ENCODE measurements around the gene RAX2.

The RAX2 gene

GRCh38 chr19:3771000-3771905 lies 775 bp downstream of the RAX2 start:
- DNase-seq (ENCODE audit: insufficient read length, low spot score) = no peak
- no peak for TF ChIP-seq CTCF (IDR thresholded peaks at IDR 0.05; ENCODE audit: insufficient read depth, missing control alignments)
- FAIRE-seq = no peak

- DNase-seq (ENCODE audit: insufficient read length, low spot score) (no peak), FAIRE-seq (no peak)
- no peak for TF ChIP-seq CTCF (IDR thresholded peaks at IDR 0.05; ENCODE audit: insufficient read depth, missing control alignments)
Observed at GRCh38 chr19:3770136-3770999, 1.7 kb downstream of the RAX2 start.

GRCh38 chr19:3769494-3769893 lies 2.5 kb downstream of the RAX2 start:
- FAIRE-seq (no peak), DNase-seq (ENCODE audit: insufficient read length, low spot score) (no peak)
- TF ChIP-seq CTCF (IDR thresholded peaks at IDR 0.05; ENCODE audit: insufficient read depth, missing control alignments) = no peak

GRCh38 chr19:3768748-3769099 lies 3.3 kb downstream of the RAX2 start:
- DNase-seq (ENCODE audit: insufficient read length, low spot score) (no peak), FAIRE-seq (no peak)
- TF ChIP-seq CTCF (IDR thresholded peaks at IDR 0.05; ENCODE audit: insufficient read depth, missing control alignments) = no peak

- no peak for TF ChIP-seq CTCF (IDR thresholded peaks at IDR 0.05; ENCODE audit: insufficient read depth, missing control alignments)
- DNase-seq (ENCODE audit: insufficient read length, low spot score) (peak; percentile 76), FAIRE-seq (no peak)
Observed at GRCh38 chr19:3768015-3768747, 3.8 kb downstream of the RAX2 start.

GRCh38 chr19:3767050-3767449 lies 5.0 kb downstream of the RAX2 start:
- DNase-seq (ENCODE audit: insufficient read length, low spot score) (no peak), FAIRE-seq (no peak)

More at GRCh38 chr19:3767050-3767449, 5.0 kb downstream of the RAX2 start:
- no peak for TF ChIP-seq CTCF (IDR thresholded peaks at IDR 0.05; ENCODE audit: insufficient read depth, missing control alignments)

Data from D721Med (cell line).